AG04450 (cell line): ENCODE results near the gene MN1. TPM values are rescaled to one million over a fixed set of nuclear protein-coding genes. Genes with fewer than 3 reads are reported as not detected.

Experiments used
- CTCF ChIA-PET: fragments of 300-600, 350-600 bp; formaldehyde crosslinking; extraction: SDS; loops from one replicate; lab custom pipeline; 2022; ENCODE audit warnings: antibody characterized with exemption, inconsistent platforms; lab: Charles Lee
- POLR2A ChIA-PET: fragments of 350-600 bp; formaldehyde crosslinking; extraction: SDS; loops from one replicate; lab custom pipeline; 2021; ENCODE audit warnings: antibody characterized with exemption, inconsistent platforms; lab: Yijun Ruan, JAX
- DNase-seq: peaks from one replicate; pipeline ENCODE4 v3.0.0-alpha.2; 2011; ENCODE audit warnings: low read depth, low spot score
- H3K27ac ChIP-seq: one replicate; pipeline ENCODE4 v1.5.1; 2012; ENCODE audit warnings: low read depth, low read length, control low read depth
- H3K27me3 ChIP-seq: one replicate; pipeline ENCODE4 v1.6.0; 2012; ENCODE audit warnings: low read length; ENCODE audit not compliant: control insufficient read depth, insufficient read depth
- H3K4me3 ChIP-seq: 2 replicates; pipeline ENCODE4 v1.5.1; 2011; ENCODE audit warnings: mild to moderate bottlenecking, low read depth, low read length, control low read depth
- H3K9me3 ChIP-seq: 2 replicates; pipeline ENCODE4 v1.5.1; 2012; ENCODE audit warnings: low read length; ENCODE audit not compliant: control insufficient read depth, insufficient read depth
- polyA plus RNA-seq: library from polyadenylated mRNA; depleted of rRNA; stranded (reverse); fragments of >200 nt; gene quantifications from 2 replicates; pipeline ENCODE4 v1.2.3, GENCODE V29; 2011
- TF ChIP-seq, protein P1 (sequence below): IDR thresholded peaks from 2 replicates; pipeline ENCODE4 v1.5.1; 2011; ENCODE audit warnings: low read depth, low read length, control low read depth, inconsistent platforms

Gene MN1
- polyA plus RNA-seq, 1 experiment: 2.7 TPM

DNA sequence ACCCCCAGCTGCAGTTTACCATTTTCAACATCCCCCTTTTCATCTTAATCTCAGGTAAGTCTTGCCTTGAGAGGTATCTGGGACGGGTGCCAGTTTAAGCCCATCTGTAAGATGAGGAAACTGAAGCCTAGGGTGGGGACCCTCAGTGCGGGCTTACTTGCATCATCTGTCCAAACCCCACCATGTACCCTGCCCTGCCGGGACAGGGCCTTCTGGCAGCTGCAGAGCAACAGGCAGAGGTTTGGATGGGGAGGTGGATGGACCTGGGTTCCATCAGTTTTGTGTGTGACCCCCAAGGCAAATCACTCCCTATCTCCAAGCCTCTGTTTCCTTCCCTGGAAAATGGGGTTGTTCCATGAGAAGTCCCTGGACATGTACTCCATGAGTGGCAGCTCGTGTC, 67.5 kb downstream of the MN1 start:
- TF ChIP-seq, protein P1, sequence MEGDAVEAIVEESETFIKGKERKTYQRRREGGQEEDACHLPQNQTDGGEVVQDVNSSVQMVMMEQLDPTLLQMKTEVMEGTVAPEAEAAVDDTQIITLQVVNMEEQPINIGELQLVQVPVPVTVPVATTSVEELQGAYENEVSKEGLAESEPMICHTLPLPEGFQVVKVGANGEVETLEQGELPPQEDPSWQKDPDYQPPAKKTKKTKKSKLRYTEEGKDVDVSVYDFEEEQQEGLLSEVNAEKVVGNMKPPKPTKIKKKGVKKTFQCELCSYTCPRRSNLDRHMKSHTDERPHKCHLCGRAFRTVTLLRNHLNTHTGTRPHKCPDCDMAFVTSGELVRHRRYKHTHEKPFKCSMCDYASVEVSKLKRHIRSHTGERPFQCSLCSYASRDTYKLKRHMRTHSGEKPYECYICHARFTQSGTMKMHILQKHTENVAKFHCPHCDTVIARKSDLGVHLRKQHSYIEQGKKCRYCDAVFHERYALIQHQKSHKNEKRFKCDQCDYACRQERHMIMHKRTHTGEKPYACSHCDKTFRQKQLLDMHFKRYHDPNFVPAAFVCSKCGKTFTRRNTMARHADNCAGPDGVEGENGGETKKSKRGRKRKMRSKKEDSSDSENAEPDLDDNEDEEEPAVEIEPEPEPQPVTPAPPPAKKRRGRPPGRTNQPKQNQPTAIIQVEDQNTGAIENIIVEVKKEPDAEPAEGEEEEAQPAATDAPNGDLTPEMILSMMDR: no peak
- H3K9me3 ChIP-seq: no peaks in the 10 kb centered on the region

GRCh38 chr22:27732841-27733240, 68.7 kb downstream of the MN1 start:
- TF ChIP-seq, protein P1: no peak
- POLR2A ChIA-PET: no interaction called here
- H3K9me3 ChIP-seq: no peaks in the 10 kb centered on the region
- H3K27ac ChIP-seq: no peak overlapping the region
- no peak overlapping the region for H3K4me3 ChIP-seq
- CTCF ChIA-PET: no interaction called here
- H3K27me3 ChIP-seq: peaks cover 27% of the 10 kb centered on the region
- DNase-seq: no peak

More for the DNA sequence above, 67.5 kb downstream of the MN1 start:
- CTCF ChIA-PET: no interaction called here
- no peak for DNase-seq
- POLR2A ChIA-PET: interaction anchor here (0.6 kb wide), 1 partner anchor 77 kb away, joined by 4 read pairs; no protein-coding TSS in a partner anchor
- no peak overlapping the region for H3K4me3 ChIP-seq
- peaks cover 27% of the 10 kb centered on the region for H3K27me3 ChIP-seq
- H3K27ac ChIP-seq: no peak overlapping the region

- H3K27me3 ChIP-seq: peaks cover 27% of the 10 kb centered on the region
- CTCF ChIA-PET: no interaction called here
Measured at GRCh38 chr22:27732391-27732790, 69.2 kb downstream of the MN1 start.

DNA sequence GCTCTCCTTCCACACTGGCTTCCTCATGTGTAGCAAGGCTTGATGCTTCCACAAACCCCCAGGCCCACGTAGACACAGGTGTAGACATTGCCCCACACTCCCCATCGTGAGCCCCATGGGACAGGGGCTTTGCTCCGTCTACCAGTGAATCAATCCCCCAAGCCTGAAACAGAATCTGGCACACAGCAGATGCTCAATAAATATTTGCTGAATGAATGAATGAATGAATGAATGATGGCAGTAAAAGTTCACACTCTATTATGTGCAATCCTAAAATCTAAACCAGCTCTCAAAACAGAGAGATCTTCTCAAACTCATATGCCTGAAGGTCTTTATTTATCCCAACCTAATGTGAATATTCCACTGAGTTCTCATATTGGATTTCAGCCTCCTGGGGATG, 69.9 kb downstream of the MN1 start:
- Histone ChIP-seq H3K27me3 (peaks cover 27% of the 10 kb centered on the region), H3K9me3 (no peaks in the 10 kb centered on the region), H3K4me3 (no peak overlapping the region), H3K27ac (no peak overlapping the region)
- DNase-seq: no peak
- TF ChIP-seq, protein P1: no peak
- POLR2A ChIA-PET: no interaction called here
- CTCF ChIA-PET: no interaction called here

More at GRCh38 chr22:27732391-27732790, 69.2 kb downstream of the MN1 start:
- DNase-seq: no peak
- Histone ChIP-seq H3K9me3 (no peaks in the 10 kb centered on the region), H3K4me3 (no peak overlapping the region), H3K27ac (no peak overlapping the region)
- POLR2A ChIA-PET: no interaction called here
- TF ChIP-seq, protein P1: no peak

- peaks cover 23% of the 10 kb centered on the region for H3K27me3 ChIP-seq
- H3K4me3 ChIP-seq: no peak overlapping the region
- POLR2A ChIA-PET: no interaction called here
- CTCF ChIA-PET: no interaction called here
- TF ChIP-seq, protein P1: no peak
- no peaks in the 10 kb centered on the region for H3K9me3 ChIP-seq
- DNase-seq: no peak
- H3K27ac ChIP-seq: no peak overlapping the region
Measured at GRCh38 chr22:27730641-27731433, 70.7 kb downstream of the MN1 start.
